ENCODE measurements around the gene TANGO6.
"Not testable (repeated sequence)": the region's sequence is repeated elsewhere in the genome, so short reads cannot be mapped to it uniquely, and the experiment has no call there.

TANGO6 gene

DNA sequence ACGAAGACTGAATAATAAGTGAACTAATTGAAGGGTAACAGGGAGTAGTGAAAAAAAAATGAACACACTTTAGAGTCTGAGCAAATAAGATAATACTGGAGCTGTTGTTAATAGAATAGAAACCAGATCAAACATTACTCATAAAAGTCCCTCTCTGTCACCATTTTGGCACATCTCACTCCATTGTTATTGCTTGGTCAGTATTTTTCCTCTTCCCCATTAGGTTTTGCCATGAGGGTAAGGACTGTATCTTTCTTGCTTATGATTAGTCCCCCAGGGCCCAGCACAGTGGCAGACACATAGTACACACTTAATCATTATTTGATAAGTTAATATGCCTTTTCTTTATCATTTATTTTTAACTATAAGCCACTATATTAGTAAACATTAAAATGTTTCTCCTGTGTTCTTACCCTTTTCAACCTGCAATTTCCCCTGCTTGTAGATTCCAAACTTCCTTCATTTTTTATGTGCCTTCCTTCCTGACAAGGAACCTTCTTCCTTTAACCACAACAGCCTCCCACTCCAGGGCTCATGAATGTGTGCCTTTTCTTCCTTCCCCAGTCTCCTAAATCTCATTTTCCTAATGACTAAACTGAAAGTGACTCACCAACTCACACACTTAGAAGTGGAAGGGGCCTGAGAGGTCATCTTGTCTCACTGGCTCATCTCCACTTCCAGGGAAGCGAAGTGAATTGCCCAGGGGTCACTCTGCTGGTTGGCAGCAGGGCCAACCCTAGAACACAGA is 173.9 kb downstream of the TANGO6 start:
- no peak for DNase-seq

DNA sequence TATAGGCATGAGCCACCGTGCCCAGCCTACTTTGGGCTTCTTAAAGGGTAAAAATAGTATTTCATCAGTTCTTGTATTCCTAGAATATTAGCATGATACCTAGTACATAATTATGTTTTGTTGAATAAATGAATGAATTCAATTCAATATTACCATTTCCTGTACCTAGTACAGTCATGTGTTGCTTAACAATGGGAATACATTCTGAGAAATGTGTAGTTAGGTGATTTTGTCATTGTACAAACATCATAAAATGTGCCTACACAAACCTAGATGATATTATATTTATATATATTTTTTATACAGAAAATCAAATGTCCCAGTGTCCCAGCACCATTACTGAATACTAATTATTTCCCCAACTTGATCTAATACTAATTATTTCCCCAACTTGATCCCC is 176.5 kb downstream of the TANGO6 start:
- DNase-seq, result no peak

DNA sequence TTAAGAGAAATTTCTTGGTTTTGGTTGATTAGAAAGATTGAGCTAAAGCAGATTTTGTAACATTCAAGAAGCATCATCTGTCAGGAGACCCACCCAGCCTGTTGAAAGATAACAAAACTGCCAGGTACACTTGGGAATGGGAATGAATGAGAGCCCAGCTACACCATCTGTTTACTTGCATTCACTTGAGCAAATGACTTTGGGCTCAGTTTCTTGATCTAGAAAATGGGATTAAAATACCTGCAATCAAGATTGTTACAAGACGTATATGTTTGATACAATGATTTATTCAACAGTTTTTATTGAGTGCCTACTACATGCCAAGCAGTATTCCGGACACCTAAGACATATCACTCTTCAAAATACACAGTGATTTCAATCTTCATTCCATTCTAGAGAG is 185.8 kb downstream of the TANGO6 start:
- DNase-seq, result no peak

DNA sequence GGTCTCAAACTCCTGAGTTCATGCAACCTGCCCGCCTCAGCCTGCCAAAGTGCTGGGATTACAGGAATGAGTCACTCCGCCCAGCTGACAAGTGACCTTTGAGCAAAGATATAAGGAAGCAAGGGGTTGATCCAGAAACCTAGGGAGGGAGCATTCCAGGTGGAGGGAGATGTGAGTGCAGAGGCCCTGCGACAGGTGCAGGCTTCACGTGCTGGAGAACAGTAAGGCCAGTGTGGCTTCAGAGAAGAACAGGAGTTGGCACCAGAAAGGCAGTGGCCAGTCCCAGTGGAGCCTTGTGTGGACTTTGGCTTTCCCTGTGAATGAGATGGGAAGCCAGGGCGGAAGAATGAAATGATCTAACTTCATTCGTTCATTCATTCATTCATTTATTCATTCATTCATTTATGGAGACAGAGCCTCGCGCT is 188.6 kb downstream of the TANGO6 start:
- no peak for DNase-seq

DNA sequence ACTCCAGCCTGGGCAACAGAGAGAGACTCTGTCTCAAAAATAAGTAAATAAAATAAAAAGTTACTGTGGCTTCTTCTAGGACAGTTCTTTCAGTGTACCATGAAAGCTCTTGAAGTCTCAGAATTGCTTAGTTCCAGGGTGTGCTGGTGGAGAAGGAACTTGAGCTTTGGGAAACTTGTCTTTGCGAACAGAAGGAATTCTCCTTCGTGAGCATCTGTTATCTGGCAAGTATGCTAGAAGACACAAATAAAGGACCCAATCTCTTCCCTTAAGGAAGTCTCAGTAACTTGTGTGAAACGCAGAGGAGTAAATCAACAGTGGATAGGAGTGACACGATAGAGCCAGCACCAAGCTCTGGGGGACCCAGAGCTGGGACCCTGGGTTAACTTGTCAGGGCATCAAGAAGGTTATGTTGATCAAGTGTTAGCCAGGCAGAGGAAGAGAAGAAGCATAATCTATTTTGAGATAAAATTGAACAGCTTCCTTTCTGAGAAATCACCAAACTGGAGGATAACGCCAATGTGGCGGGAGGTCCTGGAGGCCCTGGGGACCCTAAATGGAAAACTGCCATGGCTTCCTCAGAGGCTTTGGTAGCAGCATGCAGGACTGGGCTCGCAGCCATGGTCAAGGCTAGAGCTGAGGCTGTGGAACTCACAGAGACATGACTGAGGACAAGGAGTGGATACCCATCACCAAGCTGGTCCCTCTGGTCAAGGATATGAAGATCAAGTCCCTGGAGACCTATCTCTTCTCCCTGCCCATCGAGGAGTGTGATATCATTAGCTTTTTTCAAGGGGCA is 190.0 kb downstream of the TANGO6 start:
- no peak for DNase-seq

DNA sequence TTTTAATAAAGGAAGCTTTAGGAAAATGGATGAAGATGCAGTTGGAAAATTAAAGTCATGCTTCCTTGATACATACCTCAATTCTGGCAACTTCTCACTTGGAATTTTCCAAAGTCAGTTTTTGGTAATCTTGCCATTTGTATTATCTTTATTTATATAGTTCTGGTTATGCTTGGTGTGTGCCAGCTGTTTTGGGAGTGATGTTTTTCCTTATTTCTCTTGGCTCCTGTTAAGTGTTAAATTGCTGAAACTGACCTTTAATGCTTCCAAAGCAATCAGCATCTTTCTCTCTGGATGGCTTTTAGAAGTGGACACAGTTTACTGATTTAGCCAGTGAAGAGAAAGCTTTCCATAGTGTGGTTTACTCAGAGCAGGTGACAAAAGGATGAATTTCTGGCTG is 192.0 kb downstream of the TANGO6 start:
- no peak for DNase-seq

DNA sequence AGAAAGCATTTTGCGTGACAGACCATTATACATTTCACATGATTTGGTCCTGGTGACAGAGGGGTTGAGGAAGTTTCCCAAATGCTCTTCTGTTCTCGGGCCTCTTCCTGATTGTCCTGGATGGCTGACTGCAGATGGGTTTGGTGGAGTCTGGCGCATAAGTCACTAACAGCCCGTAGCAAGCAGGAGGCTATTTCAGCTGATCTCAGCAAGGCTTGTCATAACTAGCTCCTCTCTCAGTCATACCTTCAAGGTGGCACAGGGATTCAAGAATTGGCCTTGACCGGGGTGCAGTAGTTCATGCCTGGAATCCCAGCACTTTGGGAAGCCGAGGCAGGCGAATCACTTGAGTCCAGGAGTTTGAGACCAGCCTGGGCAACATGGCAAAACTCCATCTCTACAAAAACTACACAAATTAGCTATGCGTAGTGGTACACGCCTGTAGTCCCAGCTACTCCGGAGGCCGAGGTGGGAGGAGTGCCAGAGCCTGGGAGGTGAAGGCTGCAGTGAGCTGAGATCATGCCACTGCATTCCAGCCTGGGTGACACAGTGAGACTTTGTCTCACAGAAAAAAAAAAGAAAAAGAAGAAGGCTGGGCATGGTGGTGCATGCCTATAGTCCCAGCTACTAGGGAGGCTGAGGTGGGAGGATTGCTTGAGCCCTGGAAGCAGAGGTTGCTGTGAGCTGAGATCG is 193.2 kb downstream of the TANGO6 start:
- DNase-seq, result no peak

DNA sequence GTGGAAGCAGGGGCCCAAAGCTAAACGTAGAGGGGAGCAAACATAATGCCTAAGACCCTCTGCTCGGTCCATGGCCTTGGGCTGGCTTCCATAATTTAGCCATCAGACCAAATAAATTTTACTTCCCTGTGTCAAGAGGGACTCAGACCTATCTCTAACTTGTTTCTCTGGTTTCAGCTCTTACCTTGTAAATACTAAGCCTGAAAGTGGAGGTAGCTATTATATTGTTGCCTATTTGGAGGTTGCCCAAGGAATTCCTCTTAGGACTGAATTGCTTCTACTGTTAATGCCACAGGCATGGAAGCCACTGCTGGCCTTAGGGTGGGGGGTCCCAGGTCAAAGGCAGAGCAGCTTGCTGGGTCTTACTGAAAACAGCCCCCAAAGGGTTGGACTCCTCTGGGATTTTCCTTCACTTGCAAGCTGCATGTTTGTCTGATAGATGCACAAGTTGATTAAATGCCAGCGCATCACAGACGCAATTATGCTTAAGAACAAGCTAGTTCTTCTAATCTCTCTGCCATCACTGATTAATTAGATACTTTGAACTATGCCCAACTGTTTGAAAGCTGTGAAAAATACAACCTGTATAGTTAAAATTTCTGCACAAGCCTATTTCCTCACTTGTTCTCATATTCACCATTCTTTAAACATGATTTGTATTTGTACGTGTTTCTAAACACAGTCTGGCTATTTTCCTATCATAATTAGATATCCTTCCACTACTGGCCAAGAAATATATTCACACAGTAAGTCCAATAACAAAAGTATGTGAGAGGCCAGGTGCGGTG is 194.2 kb downstream of the TANGO6 start:
- DNase-seq, result no peak

DNA sequence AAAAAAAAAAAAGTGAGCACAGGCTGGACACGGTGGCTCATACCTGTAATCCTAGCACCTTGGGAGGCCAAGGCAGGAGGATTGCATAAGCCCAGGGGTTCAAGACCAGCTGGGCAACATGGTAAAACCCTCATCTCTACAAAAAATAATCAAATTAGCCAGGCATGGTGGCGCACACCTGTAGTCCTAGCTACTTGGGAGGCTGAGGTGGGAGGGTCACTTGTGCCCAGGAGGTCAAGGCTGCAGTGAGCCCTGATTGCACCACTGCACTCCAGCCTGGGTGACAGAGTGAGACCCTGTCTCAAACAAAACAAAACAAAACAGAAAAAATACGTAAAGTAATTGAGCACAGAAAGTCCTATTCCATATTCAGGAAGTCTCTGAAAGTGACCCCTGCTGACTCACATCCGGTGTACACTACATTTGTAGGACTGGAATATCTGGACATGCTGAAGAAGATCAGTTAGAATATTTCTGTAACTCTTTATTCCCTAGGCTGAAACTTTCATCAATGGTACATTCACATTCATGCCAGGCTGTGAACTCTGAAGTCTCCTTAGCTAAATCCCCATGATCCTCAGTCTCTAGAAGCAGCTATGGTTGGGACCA is 196.1 kb downstream of the TANGO6 start:
- no peak for DNase-seq

DNA sequence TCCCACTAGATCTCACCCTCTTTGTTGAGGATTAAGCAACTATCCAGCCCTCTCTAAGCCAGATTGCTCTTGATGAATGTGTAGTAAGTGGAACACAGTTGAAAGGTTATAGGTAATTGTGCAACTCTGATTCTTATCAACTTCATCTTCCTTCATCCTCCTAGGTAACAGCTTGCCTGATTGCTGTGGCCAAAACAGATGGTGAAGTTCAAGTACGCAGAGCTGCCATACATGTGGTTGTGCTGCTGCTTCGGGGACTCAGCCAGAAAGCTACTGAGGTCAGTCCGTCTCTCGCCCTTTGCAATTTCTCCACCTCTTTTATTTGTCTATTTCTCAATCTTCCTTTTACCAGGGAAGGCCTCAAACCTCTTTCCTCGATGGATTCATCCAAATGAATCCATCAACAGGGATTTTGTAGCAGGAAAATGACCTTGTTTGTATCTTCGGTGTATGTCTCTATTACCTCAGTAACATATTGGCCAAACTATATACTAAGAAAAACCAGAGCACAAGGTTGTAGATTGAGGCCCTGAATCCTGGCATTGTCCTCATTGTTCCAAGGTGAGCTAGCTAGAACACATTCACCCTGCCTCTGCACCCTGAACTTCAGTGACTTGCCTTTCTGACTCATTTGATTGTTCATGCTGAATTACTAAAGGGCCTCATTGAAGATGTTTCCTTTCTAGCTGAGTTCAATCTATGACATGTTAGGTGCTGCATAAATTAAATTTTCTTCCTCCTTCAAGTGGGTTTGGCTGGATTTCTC is 197.0 kb downstream of the TANGO6 start:
- no peak for DNase-seq

DNA sequence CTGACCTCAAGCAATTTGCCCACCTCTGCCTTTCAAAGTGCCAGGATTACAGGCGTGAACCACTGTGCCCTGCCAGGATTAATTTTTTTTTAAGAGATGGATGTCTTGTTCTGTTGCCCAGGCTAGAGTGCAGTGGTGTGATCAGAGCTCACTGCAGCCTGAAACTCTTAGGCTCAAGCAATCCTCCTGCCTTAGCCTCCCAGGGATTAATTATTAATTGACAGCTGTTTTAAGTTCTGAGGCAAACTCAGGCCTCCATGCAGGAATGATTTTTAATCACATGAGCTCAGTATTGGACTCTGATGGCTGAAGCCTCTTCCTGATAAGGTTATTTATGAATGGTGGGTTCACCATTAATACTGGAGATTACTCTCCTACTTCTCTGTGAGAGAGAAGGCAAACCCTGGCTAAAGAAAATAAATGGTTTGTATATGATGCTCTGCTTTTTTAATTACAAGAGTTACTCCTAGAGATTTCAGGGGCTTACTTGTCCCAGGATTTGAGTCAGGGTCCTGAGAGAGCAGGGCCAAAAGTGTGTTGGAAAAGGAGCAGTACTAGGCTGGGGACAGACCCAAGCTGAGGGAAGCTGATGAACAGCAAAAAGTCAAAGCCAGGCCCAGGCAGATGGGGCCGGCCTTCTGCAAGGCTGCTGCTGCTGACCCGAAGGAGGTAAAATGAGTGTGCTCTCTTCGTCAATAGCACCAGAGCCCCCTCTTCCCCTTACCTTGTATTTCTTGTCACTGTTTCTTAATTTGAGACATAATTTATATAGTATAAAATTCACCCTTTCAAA is 205.2 kb downstream of the TANGO6 start:
- DNase-seq, result no peak

DNA sequence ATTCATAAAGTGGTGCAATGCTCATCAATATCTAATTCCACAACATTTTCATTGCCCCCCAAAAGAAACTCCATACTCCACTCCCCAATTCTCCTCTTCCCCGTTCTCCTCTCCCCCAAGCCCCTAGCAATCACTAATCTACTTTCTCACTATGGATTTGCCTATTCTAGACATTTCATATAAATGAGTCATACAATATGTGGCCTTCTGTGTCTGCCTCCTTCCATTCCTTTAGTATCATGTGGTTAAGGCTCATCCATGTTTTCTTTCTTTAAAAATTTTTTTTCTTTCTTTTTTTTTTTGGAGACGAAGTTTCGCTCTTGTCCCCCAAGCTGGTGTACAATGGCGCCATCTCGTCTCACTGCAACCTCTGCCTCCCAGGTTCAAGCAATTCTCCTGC is 205.8 kb downstream of the TANGO6 start:
- DNase-seq, result no peak

DNA sequence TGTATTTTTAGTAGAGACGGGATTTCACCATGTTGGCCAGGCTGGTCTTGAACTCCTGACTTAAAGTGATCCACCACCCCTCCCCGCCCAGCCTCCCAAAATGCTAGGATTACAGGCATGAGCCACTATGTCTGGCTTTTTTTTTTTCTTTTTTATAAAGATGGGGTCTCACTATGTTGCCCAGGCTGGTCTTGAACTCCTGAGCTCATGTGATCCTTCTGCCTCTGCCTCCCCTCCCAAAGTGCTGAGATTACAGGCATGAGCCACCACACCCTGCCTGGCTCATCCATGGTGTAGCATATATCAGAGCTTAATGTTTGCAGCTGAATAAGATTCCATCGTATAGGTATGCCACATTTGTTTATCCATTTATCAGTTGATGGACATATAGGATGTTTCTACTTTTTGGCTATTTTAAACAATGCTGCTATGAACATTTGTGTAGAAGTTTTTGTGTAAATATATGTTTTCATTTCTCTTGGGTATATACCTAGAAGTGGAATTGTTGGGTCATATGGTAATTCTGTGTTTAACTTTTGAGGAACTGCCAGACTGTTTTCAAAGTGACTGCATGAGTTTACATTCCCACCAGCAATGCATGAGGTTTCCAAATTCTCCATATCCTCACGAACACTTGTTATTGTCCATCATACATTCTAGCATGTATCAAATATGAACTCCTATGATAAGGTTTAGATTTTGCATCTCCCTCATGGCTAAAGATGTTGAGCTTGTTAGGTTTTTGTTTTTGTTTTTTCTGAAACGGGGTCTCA is 206.5 kb downstream of the TANGO6 start:
- no peak for DNase-seq

DNA sequence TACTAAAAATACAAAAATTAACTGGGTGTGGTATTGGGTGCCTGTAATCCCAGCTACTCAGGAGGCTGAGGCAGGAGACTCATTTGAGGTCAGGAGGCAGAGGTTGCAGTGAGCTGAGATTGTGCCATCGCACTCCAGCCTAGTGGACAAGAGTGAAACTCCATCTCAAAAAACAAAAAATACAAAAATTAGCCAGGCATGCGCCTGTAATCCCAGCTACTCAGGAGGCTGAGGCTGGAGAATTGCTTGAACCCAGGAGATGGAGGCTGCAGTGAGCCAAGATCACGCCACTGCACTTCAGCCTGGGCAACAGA is 208.1 kb downstream of the TANGO6 start:
- not testable (repeated sequence) for DNase-seq

DNA sequence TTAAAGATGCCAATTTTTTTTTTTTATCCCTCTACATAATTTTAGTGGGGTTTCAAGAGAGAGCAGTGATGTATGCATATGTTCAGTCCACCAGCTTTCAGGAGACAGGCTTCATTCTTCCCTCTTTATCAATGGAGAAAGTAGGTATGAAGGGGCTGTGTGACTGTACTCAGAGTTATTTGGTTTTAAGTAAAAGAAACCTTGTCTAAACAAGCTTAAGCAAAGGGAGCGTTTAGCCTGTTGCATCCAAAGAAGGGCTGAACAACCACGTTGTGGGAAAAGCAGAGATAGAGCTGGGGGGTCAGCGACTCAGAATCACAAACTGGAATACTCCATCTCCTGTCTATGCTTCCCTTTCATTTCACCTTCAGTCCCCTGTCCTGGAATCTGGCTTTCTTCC is 211.7 kb downstream of the TANGO6 start:
- no peak for DNase-seq

DNA sequence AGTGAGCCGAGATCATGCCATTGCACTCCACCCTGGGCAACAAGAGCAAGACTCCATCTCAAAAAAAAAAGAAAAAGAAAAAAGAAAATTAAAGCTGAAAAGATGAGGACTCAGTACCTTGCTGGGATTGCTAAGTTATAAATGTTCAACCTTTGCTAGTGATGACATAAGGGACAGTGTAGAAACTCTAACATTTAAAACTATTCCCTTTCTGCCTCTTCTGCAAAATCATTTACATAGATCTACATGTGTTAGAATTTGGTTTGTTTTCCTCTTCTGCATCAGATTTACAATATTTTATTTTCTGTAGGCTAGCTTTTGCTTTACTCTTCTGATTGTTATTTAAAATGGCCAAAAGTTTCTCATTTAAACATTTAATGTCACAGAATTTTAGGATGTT is 212.6 kb downstream of the TANGO6 start:
- DNase-seq, result no peak

DNA sequence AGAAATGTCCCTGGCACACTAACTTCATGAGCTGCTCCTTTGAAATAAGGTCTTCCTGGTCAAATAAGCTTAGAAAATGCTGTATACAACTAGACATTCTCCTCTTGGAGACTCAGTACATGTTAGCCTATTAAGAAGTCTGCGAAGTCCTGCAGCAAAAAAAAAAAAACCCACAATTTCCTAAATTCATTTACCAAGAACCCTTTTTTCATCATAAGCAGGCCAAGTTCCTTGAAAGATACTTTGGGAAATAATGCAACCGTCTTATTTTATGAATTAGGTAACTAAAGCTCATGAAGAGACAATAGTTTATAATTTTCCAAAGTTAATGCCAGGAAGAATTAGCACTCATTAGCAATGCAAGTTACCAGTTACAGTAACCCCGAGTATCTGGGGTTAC is 213.1 kb downstream of the TANGO6 start:
- DNase-seq, result no peak

DNA sequence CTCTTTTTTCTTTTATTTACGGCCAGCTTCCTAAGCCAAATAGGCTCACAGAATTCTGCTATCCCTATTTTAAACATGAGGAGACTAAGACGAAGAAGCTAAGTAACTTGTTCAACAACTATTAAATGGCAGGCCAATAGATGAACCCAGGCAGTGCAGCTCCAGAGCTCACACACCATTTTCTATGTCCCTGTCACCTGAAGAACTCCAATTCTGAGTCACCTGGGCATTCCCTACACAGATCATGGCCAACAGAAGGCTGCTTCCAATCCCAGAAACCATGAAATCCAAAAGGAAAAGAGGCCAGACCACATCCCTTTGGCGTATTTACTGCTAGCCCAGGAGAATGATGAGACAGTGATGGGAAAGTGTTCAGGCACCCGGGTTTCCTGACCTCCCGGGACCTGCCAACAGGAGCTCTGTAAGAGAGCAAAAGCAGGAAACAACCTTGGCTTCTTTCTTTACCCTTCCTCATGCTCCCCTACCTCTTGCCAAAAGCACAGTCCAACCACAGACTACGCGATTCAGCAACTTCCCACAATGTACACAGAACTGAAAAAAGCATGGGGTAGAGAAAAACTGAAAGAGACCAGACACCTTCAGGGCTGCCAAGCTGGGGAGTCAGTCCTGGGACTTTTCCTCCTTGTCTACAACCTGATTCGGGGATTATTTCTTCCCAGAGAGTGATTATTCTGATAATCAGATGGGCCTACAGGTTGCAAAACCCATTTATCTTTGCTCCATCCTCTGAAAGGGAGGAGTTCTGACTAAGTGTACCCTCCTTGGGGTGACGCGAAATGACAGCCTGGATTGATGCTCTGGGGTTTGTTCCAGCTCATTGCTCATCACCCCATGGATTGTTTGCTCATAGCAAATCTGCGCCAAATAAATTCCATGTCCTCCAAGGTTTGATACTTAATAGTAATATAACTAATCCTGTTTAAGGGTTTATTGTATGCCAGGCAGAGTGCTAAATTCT is 214.4 kb downstream of the TANGO6 start:
- no peak for DNase-seq

DNA sequence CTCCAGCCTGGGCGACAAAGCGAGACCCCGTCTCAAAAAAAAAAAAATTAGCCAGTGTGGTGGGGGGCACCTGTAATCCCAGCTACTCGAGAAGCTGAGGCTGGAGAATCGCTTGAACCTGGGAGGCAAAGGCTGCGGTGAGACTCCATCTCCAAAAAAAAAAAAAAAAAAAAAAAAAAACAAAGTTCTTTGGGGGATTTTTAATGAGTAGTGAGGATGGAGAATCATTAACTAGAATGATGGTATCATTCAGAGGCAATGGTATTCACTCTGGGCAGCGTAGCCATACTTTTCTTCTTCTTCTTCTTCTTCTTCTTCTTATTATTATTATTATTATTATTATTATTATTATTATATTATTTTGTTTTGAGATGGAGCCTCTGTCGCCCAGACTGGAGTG is 220.2 kb downstream of the TANGO6 start:
- DNase-seq, result not testable (repeated sequence)
